ENCODE measurements around the gene GPX4.

DNA sequence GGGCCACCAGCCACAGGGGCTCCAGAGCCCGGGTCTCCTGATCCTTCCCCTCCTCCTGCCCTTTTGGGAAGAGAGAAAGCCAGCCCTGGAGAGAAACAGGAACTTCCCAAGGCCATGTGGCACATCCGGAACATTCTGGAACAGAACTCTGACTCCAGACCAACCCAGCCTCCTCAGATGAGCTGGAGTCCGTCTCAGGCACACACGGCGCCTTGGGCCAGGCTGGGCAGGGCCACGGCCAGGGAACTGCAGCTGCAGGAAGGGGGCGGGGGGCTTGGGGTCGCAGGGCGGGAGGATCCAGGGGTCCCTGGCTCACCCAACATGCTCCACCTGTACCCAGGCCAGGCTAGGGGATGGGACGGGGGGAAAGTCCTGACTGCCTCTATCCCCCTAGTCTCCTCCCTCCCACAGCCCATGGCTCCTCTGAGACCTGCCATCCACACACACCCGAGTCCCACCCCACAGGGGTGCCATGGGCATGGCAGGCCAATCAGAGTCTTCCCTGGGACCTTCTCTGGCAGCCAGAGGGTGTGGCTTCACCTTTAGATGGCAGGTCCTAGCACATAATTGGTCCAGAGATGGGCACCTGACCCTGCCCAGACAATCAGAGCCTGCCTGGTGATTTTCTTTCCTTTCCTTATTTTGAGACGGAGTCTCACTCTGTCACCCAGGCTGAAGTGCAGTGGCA, 47.4 kb downstream of the GPX4 start:
- TF ChIP-seq POLR2A (IDR thresholded peaks at IDR 0.05; ENCODE audit: low read depth) (no peak), POLR2AphosphoS5 (IDR thresholded peaks at IDR 0.05) (peak; percentile 41 to 58), EP300 (IDR thresholded peaks at IDR 0.05) (no peak)
- TF ChIP-seq, protein P1, sequence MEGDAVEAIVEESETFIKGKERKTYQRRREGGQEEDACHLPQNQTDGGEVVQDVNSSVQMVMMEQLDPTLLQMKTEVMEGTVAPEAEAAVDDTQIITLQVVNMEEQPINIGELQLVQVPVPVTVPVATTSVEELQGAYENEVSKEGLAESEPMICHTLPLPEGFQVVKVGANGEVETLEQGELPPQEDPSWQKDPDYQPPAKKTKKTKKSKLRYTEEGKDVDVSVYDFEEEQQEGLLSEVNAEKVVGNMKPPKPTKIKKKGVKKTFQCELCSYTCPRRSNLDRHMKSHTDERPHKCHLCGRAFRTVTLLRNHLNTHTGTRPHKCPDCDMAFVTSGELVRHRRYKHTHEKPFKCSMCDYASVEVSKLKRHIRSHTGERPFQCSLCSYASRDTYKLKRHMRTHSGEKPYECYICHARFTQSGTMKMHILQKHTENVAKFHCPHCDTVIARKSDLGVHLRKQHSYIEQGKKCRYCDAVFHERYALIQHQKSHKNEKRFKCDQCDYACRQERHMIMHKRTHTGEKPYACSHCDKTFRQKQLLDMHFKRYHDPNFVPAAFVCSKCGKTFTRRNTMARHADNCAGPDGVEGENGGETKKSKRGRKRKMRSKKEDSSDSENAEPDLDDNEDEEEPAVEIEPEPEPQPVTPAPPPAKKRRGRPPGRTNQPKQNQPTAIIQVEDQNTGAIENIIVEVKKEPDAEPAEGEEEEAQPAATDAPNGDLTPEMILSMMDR (IDR thresholded peaks at IDR 0.05): no peak
